Stimulated activated CD8-positive, alpha-beta memory T cell treated with anti-CD3 and anti-CD28 coated beads, Interleukin-15, amount 100 ng/mL, for 1 hour (primary cell): Measurements from ENCODE around the gene TEAD4.

Source experiments
- DNase-seq: peaks from one replicate; pipeline ENCODE4 v3.0.0-alpha.2; 2020; ENCODE audit warnings: low read depth

Gene TEAD4

GRCh38 chr12:2959192-2959504 is at the start of gene TEAD4:
TSS of gene TEAD4 (plus strand) at chr12:2959397.
- DNase-seq = no peak

- no peak for DNase-seq
Measured at GRCh38 chr12:2912216-2912575, 47.0 kb upstream of the TEAD4 start.

GRCh38 chr12:2919249-2919648 is 39.9 kb upstream of the TEAD4 start:
- no peak for DNase-seq

GRCh38 chr12:2922329-2922728 is 36.9 kb upstream of the TEAD4 start:
- DNase-seq = no peak

- DNase-seq = no peak
Measured at GRCh38 chr12:2923057-2923456, 36.1 kb upstream of the TEAD4 start.

- no peak for DNase-seq
Measured at GRCh38 chr12:2924019-2924418, 35.2 kb upstream of the TEAD4 start.

GRCh38 chr12:2925322-2925995 is 33.7 kb upstream of the TEAD4 start:
- DNase-seq = no peak

- DNase-seq = no peak
Measured at GRCh38 chr12:2930865-2931264, 28.3 kb upstream of the TEAD4 start.

- DNase-seq = no peak
Measured at GRCh38 chr12:2933586-2933985, 25.6 kb upstream of the TEAD4 start.

GRCh38 chr12:2934371-2934770 is 24.8 kb upstream of the TEAD4 start:
- no peak for DNase-seq

GRCh38 chr12:2936301-2936700 is 22.9 kb upstream of the TEAD4 start:
- no peak for DNase-seq

GRCh38 chr12:2937500-2937899 is 21.7 kb upstream of the TEAD4 start:
- DNase-seq = no peak

- DNase-seq = no peak
Measured at GRCh38 chr12:2939191-2939590, 20.0 kb upstream of the TEAD4 start.

GRCh38 chr12:2940564-2940963 is 18.6 kb upstream of the TEAD4 start:
- DNase-seq = no peak

- no peak for DNase-seq
Measured at GRCh38 chr12:2941524-2941923, 17.7 kb upstream of the TEAD4 start.

- DNase-seq = peak; percentile 11
Measured at GRCh38 chr12:2944401-2945047, 14.7 kb upstream of the TEAD4 start.

- DNase-seq = no peak
Measured at GRCh38 chr12:2949411-2949810, 9.8 kb upstream of the TEAD4 start.

- DNase-seq = no peak
Measured at GRCh38 chr12:2955888-2956287, 3.3 kb upstream of the TEAD4 start.

- no peak for DNase-seq
Measured at GRCh38 chr12:2957816-2958431, 1.3 kb upstream of the TEAD4 start.

GRCh38 chr12:2958432-2959191 is 585 bp upstream of the TEAD4 start:
- DNase-seq = no peak

- no peak for DNase-seq
Measured at GRCh38 chr12:2959505-2960389, 550 bp downstream of the TEAD4 start.

GRCh38 chr12:2960390-2960956 is 1.3 kb downstream of the TEAD4 start:
- no peak for DNase-seq
